ENCODE results near the gene SCO2.

Gene SCO2

GRCh38 chr22:50477923-50478322, 47.5 kb downstream of the SCO2 start:
- Histone ChIP-seq H3K4me1 (ENCODE audit: control insufficient read depth in 1 of 2, insufficient read depth in 2 of 2, low read length in 2 of 2) (peaks cover 15 to 19% of the 10 kb centered on the region in 2 experiments), H3K4me2 (ENCODE audit: low read length) (no peak overlapping the region), H2AFZ (ENCODE audit: insufficient read depth, low read length, poor library complexity) (no peak overlapping the region), H2BK12ac (ENCODE audit: low read length) (no peak overlapping the region), H3K79me2 (ENCODE audit: control insufficient read depth, insufficient read depth, low read length, poor library complexity) (peaks cover 18% of the 10 kb centered on the region), H4K8ac (ENCODE audit: low read depth, low read length) (no peak overlapping the region), H3K4ac (ENCODE audit: low read depth, low read length) (no peak overlapping the region), H2BK120ac (ENCODE audit: insufficient read depth, low read length, poor library complexity) (no peak overlapping the region), H3K9me3 (ENCODE audit: insufficient read depth, low read depth, low read length) (peaks cover 7% of the 10 kb centered on the region), H3K79me1 (ENCODE audit: low read length) (peaks cover 13% of the 10 kb centered on the region), H4K12ac (ENCODE audit: low read depth, low read length) (no peak overlapping the region), H3K4me3 (ENCODE audit: low read depth, low read length) (no peak overlapping the region), H3K27me3 (ENCODE audit: insufficient read depth, low read length) (peaks cover 17% of the 10 kb centered on the region), H3K23ac (ENCODE audit: low read length) (no peak overlapping the region), H3K9ac (ENCODE audit: low read length) (no peak overlapping the region), H3K14ac (ENCODE audit: low read length) (no peak overlapping the region), H2BK5ac (ENCODE audit: low read depth, low read length, poor library complexity) (no peak overlapping the region), H3K18ac (ENCODE audit: low read length) (no peak overlapping the region), H2AK5ac (ENCODE audit: low read length) (no peak overlapping the region), H3K27ac (ENCODE audit: low read depth, low read length) (no peak overlapping the region), H4K91ac (ENCODE audit: low read depth, low read length) (no peak overlapping the region), H3K36me3 (ENCODE audit: control insufficient read depth in 1 of 2, insufficient read depth in 2 of 2, low read length in 2 of 2) (no peaks in the 10 kb centered on the region)
- no CpG with 5 or more reads among the region's 12 CpGs for WGBS (ENCODE audit: extremely low coverage, insufficient coverage, insufficient read length)
- DNase-seq: no peak

GRCh38 chr22:50476868-50477267, 48.5 kb downstream of the SCO2 start:
- Histone ChIP-seq H3K4me1 (ENCODE audit: control insufficient read depth in 1 of 2, insufficient read depth in 2 of 2, low read length in 2 of 2) (peaks cover 21 to 28% of the 10 kb centered on the region in 2 experiments), H4K91ac (ENCODE audit: low read depth, low read length) (peak overlapping the region; percentile 19), H4K12ac (ENCODE audit: low read depth, low read length) (no peak overlapping the region), H3K9ac (ENCODE audit: low read length) (no peak overlapping the region), H4K8ac (ENCODE audit: low read depth, low read length) (no peak overlapping the region), H3K4ac (ENCODE audit: low read depth, low read length) (no peak overlapping the region), H3K18ac (ENCODE audit: low read length) (no peak overlapping the region), H2BK12ac (ENCODE audit: low read length) (no peak overlapping the region), H3K9me3 (ENCODE audit: insufficient read depth, low read depth, low read length) (peaks cover 7% of the 10 kb centered on the region), H2BK5ac (ENCODE audit: low read depth, low read length, poor library complexity) (no peak overlapping the region), H3K4me2 (ENCODE audit: low read length) (no peak overlapping the region), H2BK120ac (ENCODE audit: insufficient read depth, low read length, poor library complexity) (no peak overlapping the region), H2AFZ (ENCODE audit: insufficient read depth, low read length, poor library complexity) (no peak overlapping the region), H3K27ac (ENCODE audit: low read depth, low read length) (no peak overlapping the region), H3K36me3 (ENCODE audit: control insufficient read depth in 1 of 2, insufficient read depth in 2 of 2, low read length in 2 of 2) (peaks cover 0 to 3% of the 10 kb centered on the region in 2 experiments), H3K79me1 (ENCODE audit: low read length) (peaks cover 11% of the 10 kb centered on the region), H3K4me3 (ENCODE audit: low read depth, low read length) (no peak overlapping the region), H3K27me3 (ENCODE audit: insufficient read depth, low read length) (peaks cover 16% of the 10 kb centered on the region), H3K14ac (ENCODE audit: low read length) (no peak overlapping the region), H3K79me2 (ENCODE audit: control insufficient read depth, insufficient read depth, low read length, poor library complexity) (peaks cover 20% of the 10 kb centered on the region), H2AK5ac (ENCODE audit: low read length) (no peak overlapping the region), H3K23ac (ENCODE audit: low read length) (no peak overlapping the region)
- no peak for DNase-seq
- no CpG with 5 or more reads among the region's 7 CpGs for WGBS (ENCODE audit: extremely low coverage, insufficient coverage, insufficient read length)

- Histone ChIP-seq H3K79me2 (ENCODE audit: control insufficient read depth, insufficient read depth, low read length, poor library complexity) (peaks cover 24% of the 10 kb centered on the region), H4K12ac (ENCODE audit: low read depth, low read length) (peak overlapping the region; percentile 83), H2AFZ (ENCODE audit: insufficient read depth, low read length, poor library complexity) (peak overlapping the region; percentile 66), H3K79me1 (ENCODE audit: low read length) (peaks cover 6% of the 10 kb centered on the region), H2BK5ac (ENCODE audit: low read depth, low read length, poor library complexity) (no peak overlapping the region), H3K4me3 (ENCODE audit: low read depth, low read length) (no peak overlapping the region), H3K9ac (ENCODE audit: low read length) (no peak overlapping the region), H3K4me1 (ENCODE audit: control insufficient read depth in 1 of 2, insufficient read depth in 2 of 2, low read length in 2 of 2) (peaks cover 27 to 28% of the 10 kb centered on the region in 2 experiments), H4K8ac (ENCODE audit: low read depth, low read length) (peak overlapping the region; percentile 81), H3K27ac (ENCODE audit: low read depth, low read length) (no peak overlapping the region), H3K9me3 (ENCODE audit: insufficient read depth, low read depth, low read length) (peaks cover 5% of the 10 kb centered on the region), H2BK120ac (ENCODE audit: insufficient read depth, low read length, poor library complexity) (peak overlapping the region; percentile 29), H3K27me3 (ENCODE audit: insufficient read depth, low read length) (peaks cover 6% of the 10 kb centered on the region), H2BK12ac (ENCODE audit: low read length) (no peak overlapping the region), H3K14ac (ENCODE audit: low read length) (peak overlapping the region; percentile 76), H4K91ac (ENCODE audit: low read depth, low read length) (peak overlapping the region; percentile 55), H3K23ac (ENCODE audit: low read length) (no peak overlapping the region), H3K4me2 (ENCODE audit: low read length) (peak overlapping the region; percentile 82), H2AK5ac (ENCODE audit: low read length) (peak overlapping the region; percentile 83), H3K4ac (ENCODE audit: low read depth, low read length) (peak overlapping the region; percentile 44), H3K36me3 (ENCODE audit: control insufficient read depth in 1 of 2, insufficient read depth in 2 of 2, low read length in 2 of 2) (peaks cover 3 to 4% of the 10 kb centered on the region in 2 experiments), H3K18ac (ENCODE audit: low read length) (no peak overlapping the region)
- no peak for DNase-seq
- WGBS (ENCODE audit: extremely low coverage, insufficient coverage, insufficient read length): no CpG with 5 or more reads among the region's 6 CpGs
Measured at GRCh38 chr22:50475652-50476002, 49.8 kb downstream of the SCO2 start.

GRCh38 chr22:50474710-50475651, 50.4 kb downstream of the SCO2 start, which contains the start of gene SBF1:
SBF1 (minus strand) TSS chr22:50475035; CDS start chr22:50474840, 195 bp downstream.
- H3K9ac ChIP-seq (ENCODE audit: low read length): peak within 1 kb of the TSS; percentile 94
- no peak within 1 kb of the TSS for H3K23ac ChIP-seq (ENCODE audit: low read length)
- peak within 1 kb of the TSS; percentile 74 for H2AFZ ChIP-seq (ENCODE audit: insufficient read depth, low read length, poor library complexity)
- H3K27me3 ChIP-seq (ENCODE audit: insufficient read depth, low read length): peaks cover 1% of the 10 kb centered on the region
- H4K8ac ChIP-seq (ENCODE audit: low read depth, low read length): peak within 1 kb of the TSS; percentile 81
- DNase-seq: peak; percentile 95 to 98
- peak within 1 kb of the TSS; percentile 66 for H3K4ac ChIP-seq (ENCODE audit: low read depth, low read length)
- peak within 1 kb of the TSS; percentile 75 for H4K91ac ChIP-seq (ENCODE audit: low read depth, low read length)
- peak within 1 kb of the TSS; percentile 83 for H4K12ac ChIP-seq (ENCODE audit: low read depth, low read length)
- H2BK5ac ChIP-seq (ENCODE audit: low read depth, low read length, poor library complexity): peak within 1 kb of the TSS; percentile 36
- WGBS (ENCODE audit: extremely low coverage, insufficient coverage, insufficient read length): no CpG with 5 or more reads among the region's 97 CpGs
- peaks cover 6% of the 10 kb centered on the region for H3K79me1 ChIP-seq (ENCODE audit: low read length)
- peak within 1 kb of the TSS; percentile 82 for H3K4me2 ChIP-seq (ENCODE audit: low read length)
- H3K36me3 ChIP-seq (ENCODE audit: control insufficient read depth in 1 of 2, insufficient read depth in 2 of 2, low read length in 2 of 2): peaks cover 3 to 4% of the 10 kb centered on the region in 2 experiments
- peak within 1 kb of the TSS; percentile 42 for H2BK12ac ChIP-seq (ENCODE audit: low read length)
- H3K4me3 ChIP-seq (ENCODE audit: low read depth, low read length): peak within 1 kb of the TSS; percentile 89
- peak within 1 kb of the TSS; percentile 80 for H3K18ac ChIP-seq (ENCODE audit: low read length)
- H3K14ac ChIP-seq (ENCODE audit: low read length): peak within 1 kb of the TSS; percentile 93
- H3K27ac ChIP-seq (ENCODE audit: low read depth, low read length): no peak within 1 kb of the TSS
- peaks cover 3% of the 10 kb centered on the region for H3K9me3 ChIP-seq (ENCODE audit: insufficient read depth, low read depth, low read length)
- H2AK5ac ChIP-seq (ENCODE audit: low read length): peak within 1 kb of the TSS; percentile 83
- peaks cover 28 to 34% of the 10 kb centered on the region in 2 experiments for H3K4me1 ChIP-seq (ENCODE audit: control insufficient read depth in 1 of 2, insufficient read depth in 2 of 2, low read length in 2 of 2)
- peak within 1 kb of the TSS; percentile 53 for H2BK120ac ChIP-seq (ENCODE audit: insufficient read depth, low read length, poor library complexity)
- H3K79me2 ChIP-seq (ENCODE audit: control insufficient read depth, insufficient read depth, low read length, poor library complexity): peaks cover 24% of the 10 kb centered on the region

All from trophoblast cell (in vitro differentiated cells and primary cell).